BLaER1 treated with 17β-estradiol and CSF1 and Interleukin-3, amounts not matched to agents 10 nM and 100 nM (cell line): ENCODE results near the gene ACTG1.
A peak's percentile ranks its signal among the peaks of the same experiment; 100 is the strongest.

Experiments used
- H3K27ac ChIP-seq, 11 experiments: shearing (Covaris generic); formaldehyde crosslinking; 2 replicates each; pipeline ENCODE4 v1.8.1; 2022
- H3K27me3 ChIP-seq, 11 experiments: shearing (Covaris generic); formaldehyde crosslinking; 2 replicates each; pipeline ENCODE4 v1.8.1; 2022
- H3K36me3 ChIP-seq, 11 experiments: shearing (Covaris generic); formaldehyde crosslinking; 2 replicates each; pipeline ENCODE4 v1.8.1; 2022
- H3K4me1 ChIP-seq, 10 experiments: shearing (Covaris generic); formaldehyde crosslinking; 2 replicates each; pipeline ENCODE4 v1.8.1; 2022
- H3K4me2 ChIP-seq, 11 experiments: shearing (Covaris generic); formaldehyde crosslinking; 2 replicates each; pipeline ENCODE4 v1.8.1; 2022
- H3K4me3 ChIP-seq, 10 experiments: shearing (Covaris generic); formaldehyde crosslinking; 2 replicates each; pipeline ENCODE4 v1.8.1; 2022
- H3K9ac ChIP-seq, 11 experiments: shearing (Covaris generic); formaldehyde crosslinking; 2 replicates each; pipeline ENCODE4 v1.8.1; 2022
- H3K9me3 ChIP-seq, 11 experiments: shearing (Covaris generic); formaldehyde crosslinking; replicated peaks in 1 of 11; 2 replicates each; pipeline ENCODE4 v1.8.1; 2022
- H4K20me1 ChIP-seq, 11 experiments: shearing (Covaris generic); formaldehyde crosslinking; 2 replicates each; pipeline ENCODE4 v1.8.1; 2022
- Cebpa-rat ChIP-seq, 11 experiments: shearing (Covaris generic); IDR thresholded peaks; 2 replicates each; pipeline ENCODE4 v1.8.1; 2022

ACTG1 gene

GRCh38 chr17:81480140-81481072 is 32.2 kb downstream of the ACTG1 start:
- Histone ChIP-seq H4K20me1 (no peaks in the 10 kb centered on the region), H3K27me3 (peaks cover 0 to 51% (median 0%) of the 10 kb centered on the region in 11 experiments; a peak in 7 of 22 replicates), H3K36me3 (no peaks in the 10 kb centered on the region), H3K4me1 (peaks cover 44 to 82% (median 69%) of the 10 kb centered on the region in 10 experiments), H3K9me3 (peaks cover 0 to 7% (median 0%) of the 10 kb centered on the region in 11 experiments; a peak in 3 of 22 replicates), H3K4me2 (peak overlapping the region; percentile 87 to 100 (median 99)), H3K27ac (peak overlapping the region in 6 of 11 experiments; percentile 58 to 81 (median 74); a peak in 11 of 22 replicates), H3K4me3 (peak overlapping the region in 8 of 10 experiments; percentile 53 to 68 (median 56); a peak in 11 of 20 replicates), H3K9ac (peak overlapping the region in 5 of 11 experiments; percentile 66 to 79 (median 78); a peak in 8 of 22 replicates)
- no peak for TF ChIP-seq Cebpa-rat (IDR thresholded peaks at IDR 0.05)

GRCh38 chr17:81479175-81480071 is 33.2 kb downstream of the ACTG1 start:
- no peak overlapping the region for H3K4me3 ChIP-seq
- peaks cover 0 to 61% (median 0%) of the 10 kb centered on the region in 11 experiments; a peak in 7 of 22 replicates for H3K27me3 ChIP-seq
- TF ChIP-seq Cebpa-rat (IDR thresholded peaks at IDR 0.05), result no peak
- H3K4me1 ChIP-seq, result peaks cover 46 to 82% (median 69%) of the 10 kb centered on the region in 10 experiments
- no peaks in the 10 kb centered on the region for H3K36me3 ChIP-seq
- 0 out of 22 replicates have a peak overlapping the region, but pooled peaks of 1 of the 11 experiments have one; percentile 77 for H3K27ac ChIP-seq
- peak overlapping the region in 2 of 11 experiments; percentile 16 to 21; a peak in 3 of 22 replicates for H3K9ac ChIP-seq
- peak overlapping the region in 9 of 11 experiments; percentile 87 to 100 (median 99); a peak in 16 of 22 replicates for H3K4me2 ChIP-seq
- H3K9me3 ChIP-seq, result peaks cover 0 to 7% (median 0%) of the 10 kb centered on the region in 11 experiments; a peak in 3 of 22 replicates
- H4K20me1 ChIP-seq, result no peaks in the 10 kb centered on the region

GRCh38 chr17:81478119-81478518 is 34.5 kb downstream of the ACTG1 start:
- H3K27me3 ChIP-seq, result peaks cover 0 to 60% (median 0%) of the 10 kb centered on the region in 11 experiments; a peak in 7 of 22 replicates
- TF ChIP-seq Cebpa-rat (IDR thresholded peaks at IDR 0.05), result no peak
- no peak overlapping the region for H3K4me3 ChIP-seq
- no peaks in the 10 kb centered on the region for H3K36me3 ChIP-seq
- no peak overlapping the region for H3K9ac ChIP-seq
- H3K27ac ChIP-seq, result no peak overlapping the region
- H3K4me1 ChIP-seq, result peaks cover 36 to 84% (median 70%) of the 10 kb centered on the region in 10 experiments
- no peaks in the 10 kb centered on the region for H4K20me1 ChIP-seq
- H3K4me2 ChIP-seq, result peak overlapping the region in 2 of 11 experiments; percentile 8 to 32; a peak in 2 of 22 replicates
- peaks cover 0 to 7% (median 0%) of the 10 kb centered on the region in 11 experiments; a peak in 3 of 22 replicates for H3K9me3 ChIP-seq

- Histone ChIP-seq H3K4me3 (no peak overlapping the region), H3K27me3 (peaks cover 0 to 51% (median 0%) of the 10 kb centered on the region in 11 experiments; a peak in 7 of 22 replicates), H3K4me2 (no peak overlapping the region), H3K9ac (no peak overlapping the region), H3K9me3 (peaks cover 0 to 7% (median 0%) of the 10 kb centered on the region in 11 experiments; a peak in 4 of 22 replicates), H3K4me1 (peaks cover 26 to 84% (median 69%) of the 10 kb centered on the region in 10 experiments), H4K20me1 (no peaks in the 10 kb centered on the region), H3K36me3 (no peaks in the 10 kb centered on the region), H3K27ac (no peak overlapping the region)
- TF ChIP-seq Cebpa-rat (IDR thresholded peaks at IDR 0.05), result no peak
These were observed 35.4 kb downstream of the ACTG1 start for GRCh38 chr17:81477173-81477572.

GRCh38 chr17:81476635-81477034 is 36.0 kb downstream of the ACTG1 start:
- no peak for TF ChIP-seq Cebpa-rat (IDR thresholded peaks at IDR 0.05)
- H4K20me1 ChIP-seq, result no peaks in the 10 kb centered on the region
- H3K4me2 ChIP-seq, result no peak overlapping the region
- no peak overlapping the region for H3K9ac ChIP-seq
- H3K27me3 ChIP-seq, result peaks cover 0 to 46% (median 0%) of the 10 kb centered on the region in 11 experiments; a peak in 7 of 22 replicates
- H3K4me3 ChIP-seq, result no peak overlapping the region
- no peak overlapping the region for H3K27ac ChIP-seq
- peaks cover 0 to 7% (median 0%) of the 10 kb centered on the region in 11 experiments; a peak in 4 of 22 replicates for H3K9me3 ChIP-seq
- no peaks in the 10 kb centered on the region for H3K36me3 ChIP-seq
- H3K4me1 ChIP-seq, result peaks cover 21 to 84% (median 68%) of the 10 kb centered on the region in 10 experiments

- Histone ChIP-seq H3K27ac (no peak overlapping the region), H3K9ac (no peak overlapping the region), H3K9me3 (peaks cover 0 to 5% (median 0%) of the 10 kb centered on the region in 11 experiments; a peak in 4 of 22 replicates), H3K4me1 (peaks cover 18 to 84% (median 69%) of the 10 kb centered on the region in 10 experiments), H3K36me3 (no peaks in the 10 kb centered on the region), H4K20me1 (0 out of 22 replicates have a peak, but pooled peaks cover 0 to under 1% (median 0%) of the 10 kb centered on the region in 11 experiments), H3K4me3 (no peak overlapping the region), H3K4me2 (peak overlapping the region in 7 of 11 experiments; percentile 45 to 86 (median 77); a peak in 7 of 22 replicates), H3K27me3 (peaks cover 0 to 40% (median 0%) of the 10 kb centered on the region in 11 experiments; a peak in 7 of 22 replicates)
- TF ChIP-seq Cebpa-rat (IDR thresholded peaks at IDR 0.05), result no peak
These were observed 36.5 kb downstream of the ACTG1 start for GRCh38 chr17:81476097-81476496.

GRCh38 chr17:81474958-81475357 is 37.6 kb downstream of the ACTG1 start:
- Histone ChIP-seq H3K36me3 (no peaks in the 10 kb centered on the region), H3K4me2 (peak overlapping the region; percentile 37 to 86 (median 61)), H3K27me3 (peaks cover 0 to 29% (median 0%) of the 10 kb centered on the region in 11 experiments; a peak in 5 of 22 replicates), H3K9ac (peak overlapping the region in 4 of 11 experiments; percentile 23 to 45 (median 38); a peak in 7 of 22 replicates), H4K20me1 (0 out of 22 replicates have a peak, but pooled peaks cover 0 to 5% (median 0%) of the 10 kb centered on the region in 11 experiments), H3K9me3 (peaks cover 0 to 5% (median 0%) of the 10 kb centered on the region in 11 experiments; a peak in 2 of 22 replicates), H3K4me1 (peaks cover 13 to 84% (median 69%) of the 10 kb centered on the region in 10 experiments), H3K27ac (peak overlapping the region in 2 of 11 experiments; percentile 13 to 20; a peak in 2 of 22 replicates), H3K4me3 (no peak overlapping the region)
- no peak for TF ChIP-seq Cebpa-rat (IDR thresholded peaks at IDR 0.05)
